Measurements from ENCODE around the gene RTKN2.

- TF ChIP-seq GATA2 (IDR thresholded peaks at IDR 0.05; ENCODE audit: low read depth, low read length) (no peak), GATA3 (IDR thresholded peaks at IDR 0.05; ENCODE audit: low read depth, low read length) (no peak)
These were observed 81.5 kb downstream of the RTKN2 start for GRCh38 chr10:62186999-62187675.
